ENCODE measurements around the gene MAPT.

The MAPT gene

DNA sequence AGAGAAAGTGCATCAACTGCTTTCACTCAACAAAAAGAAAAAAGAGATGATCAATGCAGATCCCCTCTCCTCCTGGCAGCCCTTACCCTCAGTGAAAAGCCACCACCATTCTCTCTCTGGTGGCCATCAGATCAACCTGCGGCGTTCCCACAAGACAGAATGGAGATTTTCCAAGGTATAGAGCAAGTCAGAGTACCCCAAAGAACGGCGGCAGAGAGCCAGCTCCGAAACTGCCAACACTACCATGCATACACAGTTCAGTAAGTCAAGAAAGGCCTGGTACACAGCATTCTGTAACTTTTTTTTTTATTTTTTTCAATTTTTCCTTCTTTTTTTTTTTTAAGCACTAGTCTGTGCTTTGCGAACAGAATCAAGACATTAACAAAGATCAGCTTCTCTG is 135.3 kb downstream of the MAPT start:
- TF ChIP-seq, protein P1, sequence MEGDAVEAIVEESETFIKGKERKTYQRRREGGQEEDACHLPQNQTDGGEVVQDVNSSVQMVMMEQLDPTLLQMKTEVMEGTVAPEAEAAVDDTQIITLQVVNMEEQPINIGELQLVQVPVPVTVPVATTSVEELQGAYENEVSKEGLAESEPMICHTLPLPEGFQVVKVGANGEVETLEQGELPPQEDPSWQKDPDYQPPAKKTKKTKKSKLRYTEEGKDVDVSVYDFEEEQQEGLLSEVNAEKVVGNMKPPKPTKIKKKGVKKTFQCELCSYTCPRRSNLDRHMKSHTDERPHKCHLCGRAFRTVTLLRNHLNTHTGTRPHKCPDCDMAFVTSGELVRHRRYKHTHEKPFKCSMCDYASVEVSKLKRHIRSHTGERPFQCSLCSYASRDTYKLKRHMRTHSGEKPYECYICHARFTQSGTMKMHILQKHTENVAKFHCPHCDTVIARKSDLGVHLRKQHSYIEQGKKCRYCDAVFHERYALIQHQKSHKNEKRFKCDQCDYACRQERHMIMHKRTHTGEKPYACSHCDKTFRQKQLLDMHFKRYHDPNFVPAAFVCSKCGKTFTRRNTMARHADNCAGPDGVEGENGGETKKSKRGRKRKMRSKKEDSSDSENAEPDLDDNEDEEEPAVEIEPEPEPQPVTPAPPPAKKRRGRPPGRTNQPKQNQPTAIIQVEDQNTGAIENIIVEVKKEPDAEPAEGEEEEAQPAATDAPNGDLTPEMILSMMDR (IDR thresholded peaks at IDR 0.05) = no peak

- TF ChIP-seq, protein P1 (IDR thresholded peaks at IDR 0.05) = no peak
Measured at GRCh38 chr17:46030752-46031151, 136.4 kb downstream of the MAPT start.

DNA sequence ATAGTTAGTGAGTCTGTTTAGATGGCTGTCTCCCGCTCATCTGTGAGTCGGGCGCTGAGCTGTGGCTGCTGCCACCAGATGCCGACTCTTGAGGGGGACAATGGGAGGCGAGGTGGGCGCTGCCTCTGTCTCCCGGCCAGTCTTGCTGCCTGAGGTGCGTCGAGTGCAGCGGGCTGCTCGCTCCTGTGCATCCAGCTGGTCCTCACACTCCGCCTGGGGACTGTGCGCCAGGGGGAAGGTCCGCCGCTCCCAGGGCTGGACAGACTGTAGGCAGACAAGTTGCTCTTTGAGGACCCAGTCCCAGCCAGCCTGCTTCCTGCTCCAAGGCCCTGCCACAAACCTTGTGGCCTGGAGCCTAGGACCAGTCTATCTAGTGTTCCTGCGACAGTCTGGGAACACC is 137.1 kb downstream of the MAPT start:
- TF ChIP-seq, protein P1 (IDR thresholded peaks at IDR 0.05) = no peak

GRCh38 chr17:46031920-46032319 is 137.6 kb downstream of the MAPT start:
- TF ChIP-seq, protein P1 (IDR thresholded peaks at IDR 0.05) = no peak

DNA sequence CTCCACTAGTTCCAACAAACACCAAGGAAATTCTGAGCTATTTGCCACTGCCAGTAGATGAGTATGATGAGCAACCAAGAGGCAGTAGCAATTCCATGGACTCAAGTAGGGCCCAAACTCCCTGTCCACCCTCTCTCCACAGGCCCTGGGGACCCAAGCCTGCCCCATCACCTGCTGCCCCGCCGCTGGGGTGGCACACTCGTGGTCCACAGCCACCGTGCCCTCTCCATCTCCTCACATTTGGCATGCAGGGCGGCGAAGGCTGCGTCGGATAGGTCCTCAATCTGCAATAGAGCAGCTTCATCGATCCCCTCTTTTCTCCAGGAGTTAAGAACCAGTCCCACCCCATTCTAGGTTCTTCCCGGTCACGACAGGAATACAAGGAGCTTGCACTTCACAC is 138.6 kb downstream of the MAPT start:
- TF ChIP-seq, protein P1 (IDR thresholded peaks at IDR 0.05) = no peak

GRCh38 chr17:46033392-46033791 is 139.0 kb downstream of the MAPT start:
- TF ChIP-seq, protein P1 (IDR thresholded peaks at IDR 0.05) = no peak

DNA sequence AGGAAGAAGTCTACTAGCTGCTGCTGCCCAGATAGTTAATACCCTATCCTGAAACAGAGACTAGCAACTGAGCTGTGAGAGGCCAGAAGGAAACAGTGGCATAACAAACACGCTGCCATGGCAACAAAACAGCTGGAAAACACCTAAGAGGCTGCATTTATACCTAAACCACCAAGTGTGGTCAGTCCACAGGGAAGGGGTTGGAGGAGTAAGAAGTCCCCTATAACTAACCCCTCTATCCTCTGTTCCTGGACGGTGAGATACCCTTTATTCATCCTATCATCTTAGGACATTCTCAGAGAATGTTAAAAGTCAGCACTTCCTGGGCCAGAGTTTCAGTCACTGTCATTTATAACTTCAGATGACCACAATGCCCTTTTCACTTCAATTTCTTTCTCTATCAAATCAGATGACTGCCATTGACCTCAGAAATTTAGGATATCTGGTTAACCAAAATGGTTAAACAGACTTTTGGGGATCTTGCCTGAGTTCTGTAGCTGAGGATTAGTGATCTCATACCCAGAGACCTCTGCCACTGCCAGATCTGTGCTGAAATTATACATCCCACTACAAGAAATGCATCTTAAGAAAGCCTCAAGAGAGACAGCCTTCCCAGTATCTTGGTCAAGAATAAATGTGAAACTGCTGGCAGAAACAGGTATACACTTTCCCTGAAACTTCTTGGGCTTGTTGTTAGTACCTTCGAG is 140.9 kb downstream of the MAPT start:
- TF ChIP-seq, protein P1 (IDR thresholded peaks at IDR 0.05) = no peak

GRCh38 chr17:46036491-46036890 is 142.1 kb downstream of the MAPT start:
- TF ChIP-seq, protein P1 (IDR thresholded peaks at IDR 0.05) = no peak

All from LNCAP (cell line).